Omental fat pad (tissue), 4 donors: ENCODE results near the gene RPS3. TPM values are rescaled to one million over a fixed set of nuclear protein-coding genes. Genes with fewer than 3 reads are reported as not detected.
"Not testable (repeated sequence)": the region's sequence is repeated elsewhere in the genome, so short reads cannot be mapped to it uniquely, and the experiment has no call there.

Experiments used
- ATAC-seq: fragments of 150-250 bp; one replicate; pipeline ENCODE4 v1.9.1; 2016; ENCODE audit warnings: mild to moderate bottlenecking, moderate library complexity; ENCODE audit not compliant: low FRiP score
- DNase-seq: peaks from one replicate; pipeline ENCODE4 v3.0.0-alpha.2; 2019; ENCODE audit warnings: low spot score
- CTCF ChIP-seq, 3 donors: fragments of 450-650 bp; IDR thresholded peaks; one replicate each; pipeline ENCODE4 v1.5.1; 2016 to 2017; ENCODE audit warnings: antibody characterized with exemption in 3 of 3, mild to moderate bottlenecking in 3 of 3, moderate library complexity in 2 of 3
- total RNA-seq, 4 donors: library from RNA; depleted of rRNA; stranded (reverse); fragments of >200 nt; gene quantifications; one replicate each; pipeline ENCODE4 v1.1.0, GENCODE V29; 2016

Gene RPS3
- total RNA-seq, 4 donors from 2014 or later = 876 to 1,394 (median 1,127) TPM

GRCh38 chr11:75403037-75403436, 3.7 kb downstream of the RPS3 start:
- DNase-seq = no peak
- TF ChIP-seq CTCF (IDR thresholded peaks at IDR 0.05) = no peak

GRCh38 chr11:75403983-75404658, 4.8 kb downstream of the RPS3 start:
- no peak for ATAC-seq
- TF ChIP-seq CTCF (IDR thresholded peaks at IDR 0.05) = no peak
- DNase-seq = no peak

More at GRCh38 chr11:75403037-75403436, 3.7 kb downstream of the RPS3 start:
- no peak for ATAC-seq

- ATAC-seq = peak; percentile 39
- no peak for TF ChIP-seq CTCF (IDR thresholded peaks at IDR 0.05)
- no peak for DNase-seq
Measured at GRCh38 chr11:75406338-75406777, 7.0 kb downstream of the RPS3 start.

- no peak for ATAC-seq
- no peak for DNase-seq
- no peak for TF ChIP-seq CTCF (IDR thresholded peaks at IDR 0.05)
Measured at GRCh38 chr11:75408957-75409219, 9.6 kb downstream of the RPS3 start.

- not testable (repeated sequence) for ATAC-seq, DNase-seq
Measured at GRCh38 chr11:75409971-75410370, 10.7 kb downstream of the RPS3 start.

GRCh38 chr11:75413146-75413545, 13.8 kb downstream of the RPS3 start:
- ATAC-seq, DNase-seq: not testable (repeated sequence)

GRCh38 chr11:75413864-75414263, 14.5 kb downstream of the RPS3 start:
- DNase-seq = no peak
- no peak for ATAC-seq
- no peak for TF ChIP-seq CTCF (IDR thresholded peaks at IDR 0.05)

GRCh38 chr11:75420224-75421034, 21.1 kb downstream of the RPS3 start:
- no peak for TF ChIP-seq CTCF (IDR thresholded peaks at IDR 0.05)
- no peak for ATAC-seq
- no peak for DNase-seq
